Measurements from ENCODE around the gene SREBF2. TPM values are rescaled to one million over a fixed set of nuclear protein-coding genes. Genes with fewer than 3 reads are reported as not detected.

The SREBF2 gene
- total and polyA plus RNA-seq, 9 of the 15 experiments (the other 6 are each of a cell fraction or from before 2014, with no cell fraction given) = 1.1 to 84.2 (median 26.9) TPM

GRCh38 chr22:41925783-41926460 lies 93.0 kb downstream of the SREBF2 start (continued):
- TF ChIP-seq RCOR1 (IDR thresholded peaks at IDR 0.05; ENCODE audit: borderline replicate concordance in 1 of 2, low read depth in 2 of 2, low read length in 2 of 2) (no peak), TBL1XR1 (IDR thresholded peaks at IDR 0.05; ENCODE audit: low read length in 2 of 2) (no peak), ZNF280B (CRISPR knock-in tag; IDR thresholded peaks at IDR 0.05) (no peak), TCF3 (CRISPR knock-in tag; IDR thresholded peaks at IDR 0.05) (no peak), HEY1 (CRISPR knock-in tag; IDR thresholded peaks at IDR 0.05; ENCODE audit: borderline replicate concordance) (no peak), ZNF830 (CRISPR knock-in tag; IDR thresholded peaks at IDR 0.05) (no peak), MEF2D (tag; conservative IDR thresholded peaks at IDR 0.05; ENCODE audit: low read depth) (no peak), MECOM (CRISPR knock-in tag; IDR thresholded peaks at IDR 0.05) (no peak), SRF (CRISPR knock-in tag; IDR thresholded peaks at IDR 0.05) (no peak), MNT (conservative IDR thresholded peaks at IDR 0.05) (no peak), KDM2B (CRISPR knock-in tag; IDR thresholded peaks at IDR 0.05) (no peak), ZBTB2 (IDR thresholded peaks at IDR 0.05) (no peak), FOXK2 (conservative IDR thresholded peaks at IDR 0.05 in 1 of 2, IDR thresholded peaks at IDR 0.05 in 1 of 2; ENCODE audit: low read depth in 2 of 2) (no peak), ZNF589 (CRISPR knock-in tag; IDR thresholded peaks at IDR 0.05; ENCODE audit: low read depth) (no peak), TFAP4 (CRISPR knock-in tag; IDR thresholded peaks at IDR 0.05; ENCODE audit: borderline replicate concordance) (no peak), ZBTB17 (CRISPR knock-in tag; IDR thresholded peaks at IDR 0.05) (no peak), ZNF3 (CRISPR knock-in tag; IDR thresholded peaks at IDR 0.05) (no peak), RBFOX2 (IDR thresholded peaks at IDR 0.05; ENCODE audit: low read depth, low read length) (0 out of 2 replicates have a peak, but pooled peaks have one; percentile 29), ZNF57 (CRISPR knock-in tag; IDR thresholded peaks at IDR 0.05) (no peak), CTBP1 (IDR thresholded peaks at IDR 0.05; ENCODE audit: borderline replicate concordance) (peak; percentile 33; the same call in 1 of the 2 replicates), MAZ (CRISPR knock-in tag; conservative IDR thresholded peaks at IDR 0.05 in 1 of 2, IDR thresholded peaks at IDR 0.05 in 1 of 2) (peak in 1 of 2 experiments; percentile 33; a peak in 1 of 4 replicates), ZNF175 (CRISPR knock-in tag; IDR thresholded peaks at IDR 0.05; ENCODE audit: low read depth) (no peak), FOS (IDR thresholded peaks at IDR 0.05; ENCODE audit: extremely low read depth, insufficient read length) (no peak), KHSRP (IDR thresholded peaks at IDR 0.05) (no peak)
